AG10803 (cell line): ENCODE measurements around the gene TULP1.

ENCODE experiments used
- DNase-seq: peaks from one replicate; pipeline ENCODE4 v3.0.0; 2010; ENCODE audit warnings: low read depth
- H3K4me3 ChIP-seq: 2 replicates; pipeline ENCODE4 v1.5.1; 2011; ENCODE audit warnings: mild to moderate bottlenecking, low read length, control low read depth
- TF ChIP-seq, protein P1 (sequence below): conservative IDR thresholded peaks from 2 replicates; pipeline ENCODE4 v1.5.1; 2011; ENCODE audit warnings: mild to moderate bottlenecking, low read length, control low read depth, inconsistent platforms

Gene TULP1

DNA sequence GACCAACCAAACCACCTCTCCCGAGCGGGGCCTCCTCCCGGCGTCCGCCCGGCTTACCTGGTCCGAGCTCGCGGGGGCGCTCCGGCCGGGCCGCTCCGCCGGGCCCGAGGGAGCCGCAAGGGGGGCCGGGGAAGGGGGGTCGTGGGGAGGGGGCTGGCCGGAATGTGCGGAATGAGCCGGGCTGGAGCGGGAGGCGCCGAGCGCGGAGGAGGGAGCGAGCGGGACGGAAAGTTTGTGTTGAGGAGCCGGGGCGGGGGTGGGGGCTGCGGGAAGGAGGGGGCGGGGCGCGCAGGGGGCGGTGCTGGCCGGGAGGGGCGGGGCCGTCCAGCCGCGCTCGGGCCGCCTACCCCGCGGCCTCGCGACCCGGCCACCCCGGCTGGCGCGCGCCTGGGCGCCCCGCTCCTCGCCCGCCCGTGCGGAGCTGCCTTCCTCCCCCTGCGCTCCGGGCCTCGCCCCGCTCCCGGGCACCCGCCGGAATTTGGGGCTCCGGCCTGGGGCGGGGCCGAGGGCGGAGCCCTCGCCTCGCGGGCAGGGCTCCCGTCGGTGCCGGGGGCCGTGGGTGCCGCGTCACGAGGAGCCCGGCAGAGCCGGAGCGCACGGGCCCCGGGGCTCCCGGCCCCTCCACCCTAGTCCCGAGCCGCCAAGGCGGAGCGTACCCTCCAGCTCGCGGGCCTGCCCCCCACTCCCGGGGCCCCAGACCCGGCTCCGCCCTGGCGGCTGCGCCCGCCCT is 15.7 kb downstream of the TULP1 start, which contains the start of gene TEAD3:
Gene TEAD3, minus strand, starts transcription at position 239 of the 730 bp plus-strand sequence.
- TF ChIP-seq, protein P1, sequence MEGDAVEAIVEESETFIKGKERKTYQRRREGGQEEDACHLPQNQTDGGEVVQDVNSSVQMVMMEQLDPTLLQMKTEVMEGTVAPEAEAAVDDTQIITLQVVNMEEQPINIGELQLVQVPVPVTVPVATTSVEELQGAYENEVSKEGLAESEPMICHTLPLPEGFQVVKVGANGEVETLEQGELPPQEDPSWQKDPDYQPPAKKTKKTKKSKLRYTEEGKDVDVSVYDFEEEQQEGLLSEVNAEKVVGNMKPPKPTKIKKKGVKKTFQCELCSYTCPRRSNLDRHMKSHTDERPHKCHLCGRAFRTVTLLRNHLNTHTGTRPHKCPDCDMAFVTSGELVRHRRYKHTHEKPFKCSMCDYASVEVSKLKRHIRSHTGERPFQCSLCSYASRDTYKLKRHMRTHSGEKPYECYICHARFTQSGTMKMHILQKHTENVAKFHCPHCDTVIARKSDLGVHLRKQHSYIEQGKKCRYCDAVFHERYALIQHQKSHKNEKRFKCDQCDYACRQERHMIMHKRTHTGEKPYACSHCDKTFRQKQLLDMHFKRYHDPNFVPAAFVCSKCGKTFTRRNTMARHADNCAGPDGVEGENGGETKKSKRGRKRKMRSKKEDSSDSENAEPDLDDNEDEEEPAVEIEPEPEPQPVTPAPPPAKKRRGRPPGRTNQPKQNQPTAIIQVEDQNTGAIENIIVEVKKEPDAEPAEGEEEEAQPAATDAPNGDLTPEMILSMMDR, result no peak
- peak; percentile 76 for DNase-seq
- peak within 1 kb of the TSS; percentile 78 for H3K4me3 ChIP-seq

DNA sequence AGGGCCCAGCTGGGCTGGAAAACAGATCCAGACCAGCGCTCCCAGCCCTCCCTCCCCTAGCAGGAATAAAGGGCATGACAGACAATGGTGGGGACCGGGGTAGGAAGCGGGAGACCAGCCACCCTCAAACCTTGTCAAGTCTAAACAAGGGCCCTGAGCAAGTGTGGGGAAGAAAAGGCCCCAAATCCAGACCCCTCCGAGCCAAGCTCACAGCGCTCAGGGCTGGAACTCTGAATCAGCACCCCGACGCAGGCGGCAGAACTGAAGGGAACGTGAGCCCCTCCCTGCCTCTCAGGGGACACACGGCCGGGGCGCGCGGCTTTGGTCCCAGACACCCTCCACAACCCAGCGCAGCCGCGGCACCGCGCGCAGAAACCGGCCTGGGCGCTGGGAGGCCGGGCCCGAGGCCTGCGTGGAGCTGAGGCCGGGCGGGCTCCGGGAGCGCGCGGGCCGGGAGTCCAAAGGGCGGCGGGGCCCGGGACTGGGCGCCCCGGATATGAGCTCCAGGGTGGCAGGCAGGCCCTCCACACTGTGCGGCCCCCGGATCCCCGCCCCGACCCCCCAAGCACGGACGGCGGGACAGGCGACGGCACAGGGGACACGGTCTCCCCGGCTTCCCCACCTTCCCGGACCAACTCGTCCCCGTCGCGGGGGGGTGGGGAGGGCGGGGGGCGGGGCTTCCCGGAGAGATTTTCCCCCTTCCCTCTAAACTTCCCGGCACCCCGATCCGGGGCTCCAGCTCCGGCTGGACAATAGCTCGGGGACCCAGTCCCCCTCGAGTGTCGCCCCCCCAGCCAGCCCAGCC is 16.5 kb downstream of the TULP1 start:
- TF ChIP-seq, protein P1, result no peak

DNA sequence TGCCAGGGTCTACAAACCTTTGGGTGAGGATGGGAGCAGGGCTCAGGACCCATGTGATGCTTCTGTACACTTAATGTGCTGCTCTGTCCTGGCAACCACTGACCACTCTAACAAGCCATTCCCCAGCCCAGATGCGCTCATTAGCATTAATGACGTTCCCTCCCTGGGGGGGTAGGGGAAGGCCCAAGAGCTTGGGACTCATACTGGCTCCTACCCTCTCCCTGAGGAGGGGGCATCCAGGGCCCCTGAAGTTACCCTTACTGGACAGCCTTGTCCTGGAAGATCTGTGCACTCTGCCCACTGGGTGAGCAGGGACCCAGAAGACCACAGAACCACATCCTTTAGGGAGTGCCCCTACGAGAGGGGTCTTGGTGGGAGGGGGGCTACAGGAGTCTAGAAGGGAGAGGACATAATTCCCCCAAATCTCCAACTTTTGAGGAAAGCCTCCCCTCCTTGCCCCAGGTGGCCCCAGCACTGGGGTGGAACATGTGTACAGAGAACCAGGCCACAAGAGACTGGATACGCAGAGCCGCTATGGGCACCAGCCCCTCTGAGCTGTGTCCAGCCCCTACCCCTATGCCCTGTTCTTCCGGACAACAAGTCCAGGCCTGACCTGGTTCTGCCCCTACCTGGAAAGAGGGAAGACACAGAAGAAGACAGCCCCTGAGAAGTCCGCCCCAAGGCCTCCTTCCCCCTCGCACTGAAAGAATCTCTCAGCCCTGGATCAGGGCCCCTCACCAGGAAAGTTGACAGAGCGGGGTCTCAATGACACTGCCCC is 17.2 kb downstream of the TULP1 start:
- DNase-seq, result peak; percentile 34
- peak overlapping the region; percentile 78 for H3K4me3 ChIP-seq
- TF ChIP-seq, protein P1, result no peak

More for the DNA sequence above, 16.5 kb downstream of the TULP1 start:
- H3K4me3 ChIP-seq, result peak overlapping the region; percentile 78
- peak; percentile 30 for DNase-seq

- peak overlapping the region; percentile 27 for H3K4me3 ChIP-seq
- DNase-seq, result peak; percentile 46
- TF ChIP-seq, protein P1, result no peak
These were observed 18.5 kb downstream of the TULP1 start for GRCh38 chr6:35494161-35494563.

GRCh38 chr6:35493307-35493983 is 19.3 kb downstream of the TULP1 start:
- H3K4me3 ChIP-seq, result peak overlapping the region; percentile 27; the same call in 1 of the 2 replicates

GRCh38 chr6:35492974-35493284 is 19.8 kb downstream of the TULP1 start:
- DNase-seq, result no peak
- H3K4me3 ChIP-seq, result no peak overlapping the region
- TF ChIP-seq, protein P1, result no peak

More at GRCh38 chr6:35493307-35493983, 19.3 kb downstream of the TULP1 start:
- TF ChIP-seq, protein P1, result no peak
- no peak for DNase-seq
